Astrocyte (in vitro differentiated cells and primary cell): Measurements from ENCODE around the gene HYOU1.

Experiments
- EZH2 ChIP-seq: IDR thresholded peaks from 2 replicates; pipeline ENCODE4 v1.6.1; 2012; ENCODE audit warnings: mild to moderate bottlenecking, low read length, inconsistent platforms; ENCODE audit not compliant: insufficient read depth
- TF ChIP-seq, protein P1 (sequence below): IDR thresholded peaks from 2 replicates; pipeline ENCODE4 v1.5.1; 2011; ENCODE audit warnings: low read depth, mild to moderate bottlenecking, inconsistent platforms, low read length, moderate library complexity; ENCODE audit not compliant: insufficient read depth

DNA sequence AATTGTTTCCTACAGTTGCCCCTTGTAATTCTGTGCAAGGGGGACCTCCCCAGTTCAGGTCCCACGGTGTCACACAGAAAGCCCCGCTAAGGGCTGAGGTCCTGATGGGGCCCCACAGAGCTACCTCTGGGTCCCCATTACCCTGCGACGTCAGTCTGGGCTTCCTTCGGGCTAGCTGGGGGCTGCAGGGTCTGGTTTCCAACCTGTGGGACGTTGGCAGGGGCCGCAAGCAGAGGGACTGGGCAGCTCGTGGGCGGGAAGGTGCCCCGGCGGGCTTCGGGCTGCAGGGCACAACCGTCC lies 27.0 kb downstream of the HYOU1 start:
- TF ChIP-seq, protein P1, sequence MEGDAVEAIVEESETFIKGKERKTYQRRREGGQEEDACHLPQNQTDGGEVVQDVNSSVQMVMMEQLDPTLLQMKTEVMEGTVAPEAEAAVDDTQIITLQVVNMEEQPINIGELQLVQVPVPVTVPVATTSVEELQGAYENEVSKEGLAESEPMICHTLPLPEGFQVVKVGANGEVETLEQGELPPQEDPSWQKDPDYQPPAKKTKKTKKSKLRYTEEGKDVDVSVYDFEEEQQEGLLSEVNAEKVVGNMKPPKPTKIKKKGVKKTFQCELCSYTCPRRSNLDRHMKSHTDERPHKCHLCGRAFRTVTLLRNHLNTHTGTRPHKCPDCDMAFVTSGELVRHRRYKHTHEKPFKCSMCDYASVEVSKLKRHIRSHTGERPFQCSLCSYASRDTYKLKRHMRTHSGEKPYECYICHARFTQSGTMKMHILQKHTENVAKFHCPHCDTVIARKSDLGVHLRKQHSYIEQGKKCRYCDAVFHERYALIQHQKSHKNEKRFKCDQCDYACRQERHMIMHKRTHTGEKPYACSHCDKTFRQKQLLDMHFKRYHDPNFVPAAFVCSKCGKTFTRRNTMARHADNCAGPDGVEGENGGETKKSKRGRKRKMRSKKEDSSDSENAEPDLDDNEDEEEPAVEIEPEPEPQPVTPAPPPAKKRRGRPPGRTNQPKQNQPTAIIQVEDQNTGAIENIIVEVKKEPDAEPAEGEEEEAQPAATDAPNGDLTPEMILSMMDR: no peak
- no peak for TF ChIP-seq EZH2
